Measurements from ENCODE around the gene DYNC1H1. TPM values are rescaled to one million over a fixed set of nuclear protein-coding genes. Genes with fewer than 3 reads are reported as not detected.

Gene DYNC1H1
- total RNA-seq, 1 donor from 2014 or later, result 591 TPM

- Mint-ChIP-seq H3K9me3 (ENCODE audit: unreplicated experiment) (no peaks in the 10 kb centered on the region), H3K36me3 (ENCODE audit: low read depth, unreplicated experiment) (peaks cover 39% of the 10 kb centered on the region), H3K27me3 (ENCODE audit: low read depth, unreplicated experiment) (no peaks in the 10 kb centered on the region), H3K4me3 (ENCODE audit: unreplicated experiment) (no peak overlapping the region), H3K4me1 (ENCODE audit: low read depth, unreplicated experiment) (no peaks in the 10 kb centered on the region), H3K27ac (ENCODE audit: unreplicated experiment) (no peak overlapping the region)
- FAIRE-seq (no peak), DNase-seq (ENCODE audit: low read depth) (no peak)
- H3K4me3 ChIP-seq (ENCODE audit: insufficient read depth, low read depth, low read length), result no peak overlapping the region
- H3K4me2 ChIP-seq (ENCODE audit: low read length), result no peak overlapping the region
- no peaks in the 10 kb centered on the region for H3K27me3 ChIP-seq (ENCODE audit: insufficient read depth, low read length)
- no peaks in the 10 kb centered on the region for H3K9me3 ChIP-seq (ENCODE audit: insufficient read depth, low read depth, low read length)
- no peak overlapping the region for H3K9ac ChIP-seq (ENCODE audit: low read length)
- peaks cover 75% of the 10 kb centered on the region for H3K36me3 ChIP-seq (ENCODE audit: insufficient read depth, low read length)
- peaks cover 4% of the 10 kb centered on the region for H3K4me1 ChIP-seq (ENCODE audit: insufficient read depth, low read length)
- peaks cover 75% of the 10 kb centered on the region for H4K20me1 ChIP-seq (ENCODE audit: insufficient read depth, low read length)
- no peak overlapping the region for H3K27ac ChIP-seq (ENCODE audit: low read depth, low read length)
- TF ChIP-seq EZH2 (IDR thresholded peaks at IDR 0.05; ENCODE audit: insufficient read depth, low read length), result no peak
- TF ChIP-seq CTCF (IDR thresholded peaks at IDR 0.05; ENCODE audit: insufficient read depth, low read depth, low read length), result no peak
- H3K79me2 ChIP-seq (ENCODE audit: insufficient read depth, low read length), result peaks cover 73% of the 10 kb centered on the region
- no peak overlapping the region for H2AFZ ChIP-seq (ENCODE audit: low read depth, low read length)
These were observed 22.6 kb downstream of the DYNC1H1 start for GRCh38 chr14:101986953-101987352.

DNA sequence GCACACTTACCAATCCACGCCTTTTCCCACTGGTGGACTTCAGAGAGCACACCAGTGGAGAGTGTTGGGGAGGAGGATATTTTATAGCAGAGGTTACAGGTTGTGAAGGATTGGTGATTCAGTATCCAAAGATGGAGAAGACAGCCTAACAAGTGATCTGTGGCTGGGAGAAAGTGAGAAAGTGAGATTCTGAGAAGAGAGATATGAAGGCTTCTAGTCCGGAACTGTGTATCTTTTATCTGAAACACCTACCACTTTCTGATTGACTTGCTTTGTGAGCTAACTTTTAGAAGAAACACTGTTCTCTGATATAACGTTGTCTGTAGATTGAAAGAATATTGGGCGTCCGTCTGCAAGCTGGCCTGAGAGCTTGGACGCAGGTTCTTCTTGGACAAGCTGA is 24.0 kb downstream of the DYNC1H1 start:
- Mint-ChIP-seq H3K27me3 (ENCODE audit: low read depth, unreplicated experiment) (no peaks in the 10 kb centered on the region), H3K4me3 (ENCODE audit: unreplicated experiment) (no peak overlapping the region), H3K9me3 (ENCODE audit: unreplicated experiment) (no peaks in the 10 kb centered on the region), H3K27ac (ENCODE audit: unreplicated experiment) (no peak overlapping the region), H3K36me3 (ENCODE audit: low read depth, unreplicated experiment) (peaks cover 38% of the 10 kb centered on the region), H3K4me1 (ENCODE audit: low read depth, unreplicated experiment) (no peaks in the 10 kb centered on the region)
- Histone ChIP-seq H3K79me2 (ENCODE audit: insufficient read depth, low read length) (peaks cover 82% of the 10 kb centered on the region), H3K4me1 (ENCODE audit: insufficient read depth, low read length) (peaks cover 4% of the 10 kb centered on the region), H3K27ac (ENCODE audit: low read depth, low read length) (no peak overlapping the region), H4K20me1 (ENCODE audit: insufficient read depth, low read length) (peaks cover 81% of the 10 kb centered on the region), H3K9me3 (ENCODE audit: insufficient read depth, low read depth, low read length) (no peaks in the 10 kb centered on the region), H3K36me3 (ENCODE audit: insufficient read depth, low read length) (peaks cover 76% of the 10 kb centered on the region), H3K4me3 (ENCODE audit: insufficient read depth, low read depth, low read length) (no peak overlapping the region), H3K27me3 (ENCODE audit: insufficient read depth, low read length) (no peaks in the 10 kb centered on the region), H3K9ac (ENCODE audit: low read length) (no peak overlapping the region), H2AFZ (ENCODE audit: low read depth, low read length) (no peak overlapping the region), H3K4me2 (ENCODE audit: low read length) (no peak overlapping the region)
- no peak for DNase-seq (ENCODE audit: low read depth)
- FAIRE-seq, result no peak
- TF ChIP-seq CTCF (IDR thresholded peaks at IDR 0.05; ENCODE audit: insufficient read depth, low read depth, low read length) (no peak), EZH2 (IDR thresholded peaks at IDR 0.05; ENCODE audit: insufficient read depth, low read length) (no peak)

DNA sequence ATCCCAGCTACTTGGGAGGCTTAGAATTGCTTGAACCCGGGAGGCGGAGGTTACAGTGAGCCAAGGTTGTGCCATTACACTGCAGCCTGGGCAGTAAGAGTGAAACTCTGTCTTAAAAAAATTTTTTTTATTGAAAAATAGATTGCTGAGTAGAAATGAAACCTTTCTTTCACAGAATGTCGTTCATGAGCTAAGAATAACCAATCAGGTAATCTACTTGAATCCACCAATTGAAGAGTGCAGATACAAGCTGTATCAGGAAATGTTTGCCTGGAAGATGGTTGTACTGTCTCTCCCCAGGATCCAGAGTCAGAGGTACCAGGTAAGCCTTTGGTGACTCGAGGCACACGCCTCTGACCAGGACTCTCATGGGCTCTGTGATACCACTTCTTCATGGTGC is 27.0 kb downstream of the DYNC1H1 start:
- Histone ChIP-seq H3K36me3 (ENCODE audit: insufficient read depth, low read length) (peaks cover 84% of the 10 kb centered on the region), H3K27ac (ENCODE audit: low read depth, low read length) (no peak overlapping the region), H3K9ac (ENCODE audit: low read length) (no peak overlapping the region), H3K79me2 (ENCODE audit: insufficient read depth, low read length) (peaks cover 78% of the 10 kb centered on the region), H3K4me3 (ENCODE audit: insufficient read depth, low read depth, low read length) (no peak overlapping the region), H3K4me1 (ENCODE audit: insufficient read depth, low read length) (peaks cover 4% of the 10 kb centered on the region), H2AFZ (ENCODE audit: low read depth, low read length) (no peak overlapping the region), H3K9me3 (ENCODE audit: insufficient read depth, low read depth, low read length) (no peaks in the 10 kb centered on the region), H4K20me1 (ENCODE audit: insufficient read depth, low read length) (peaks cover 83% of the 10 kb centered on the region), H3K27me3 (ENCODE audit: insufficient read depth, low read length) (no peaks in the 10 kb centered on the region), H3K4me2 (ENCODE audit: low read length) (no peak overlapping the region)
- H3K27ac Mint-ChIP-seq (ENCODE audit: unreplicated experiment), result no peak overlapping the region
- TF ChIP-seq CTCF (IDR thresholded peaks at IDR 0.05; ENCODE audit: insufficient read depth, low read depth, low read length) (no peak), EZH2 (IDR thresholded peaks at IDR 0.05; ENCODE audit: insufficient read depth, low read length) (no peak)
- H3K4me3 Mint-ChIP-seq (ENCODE audit: unreplicated experiment), result no peak overlapping the region
- H3K36me3 Mint-ChIP-seq (ENCODE audit: low read depth, unreplicated experiment), result peaks cover 43% of the 10 kb centered on the region
- no peaks in the 10 kb centered on the region for H3K27me3 Mint-ChIP-seq (ENCODE audit: low read depth, unreplicated experiment)
- H3K9me3 Mint-ChIP-seq (ENCODE audit: unreplicated experiment), result no peaks in the 10 kb centered on the region
- FAIRE-seq, result no peak
- DNase-seq (ENCODE audit: low read depth), result no peak
- H3K4me1 Mint-ChIP-seq (ENCODE audit: low read depth, unreplicated experiment), result no peaks in the 10 kb centered on the region

Measured in astrocyte (in vitro differentiated cells and primary cell).